ENCODE results near the gene TGIF2.
A peak's percentile ranks its signal among the peaks of the same experiment; 100 is the strongest.

TGIF2 gene

DNA sequence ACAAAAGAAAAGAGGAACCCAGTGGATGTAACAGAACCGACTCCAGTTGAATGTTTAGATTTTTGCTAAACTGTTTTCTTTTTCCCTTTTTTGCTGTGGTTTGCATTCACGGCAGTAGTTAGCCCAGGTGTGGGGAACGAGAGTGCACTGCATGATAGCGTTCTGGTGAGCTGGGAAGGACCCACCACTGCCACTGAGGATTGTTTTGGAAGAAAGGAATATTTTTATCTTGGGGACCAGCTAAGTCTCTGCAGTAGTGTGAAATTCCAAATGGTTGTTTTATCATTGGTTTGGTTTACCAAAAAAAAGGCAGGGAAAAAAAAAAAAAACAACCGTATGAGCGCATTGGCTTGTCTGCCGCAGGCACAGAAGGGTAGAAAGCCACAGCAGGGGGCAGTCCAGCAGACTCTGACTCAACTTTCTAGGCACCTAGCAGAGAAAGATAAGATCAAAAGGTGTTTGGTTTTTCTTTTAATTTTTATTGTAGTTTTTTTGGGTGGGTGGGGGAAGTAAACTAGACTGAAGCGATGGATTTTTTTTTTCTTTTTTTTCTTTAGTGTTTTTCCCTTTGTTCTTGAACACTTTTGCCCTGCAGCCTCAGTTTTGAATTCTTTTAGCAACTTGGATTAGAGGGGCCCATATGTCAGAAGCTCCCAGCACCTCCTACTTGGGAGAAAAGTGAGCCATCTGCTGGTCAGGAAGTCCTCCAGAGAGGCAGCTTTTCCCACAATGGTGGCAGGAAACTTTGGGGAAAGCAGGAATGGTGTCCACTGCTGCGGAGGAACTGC lies 18.7 kb downstream of the TGIF2 start:
- Histone ChIP-seq H3K4me1 (ENCODE audit: control extremely low read depth in 1 of 4, control insufficient read depth in 4 of 4, insufficient read depth in 4 of 4, low read length in 3 of 4) (peaks cover 4 to 13% (median 7%) of the 10 kb centered on the region in 4 experiments), H3K9me3 (ENCODE audit: control extremely low read depth in 1 of 5, control insufficient read depth in 4 of 5, insufficient read depth in 2 of 5, low read depth in 1 of 5, low read length in 4 of 5) (no peaks in the 10 kb centered on the region), H3K36me3 (ENCODE audit: control insufficient read depth in 4 of 4, insufficient read depth in 4 of 4, low read length in 3 of 4) (peaks cover 15 to 64% (median 52%) of the 10 kb centered on the region in 4 experiments), H3K4me3 (ENCODE audit: control insufficient read depth in 1 of 7, extremely low read depth in 1 of 7, insufficient read depth in 4 of 7, low read depth in 2 of 7, low read length in 6 of 7) (no peak overlapping the region), H3K27ac (ENCODE audit: insufficient read depth in 1 of 2, low read depth in 1 of 2, low read length in 2 of 2, poor library complexity in 1 of 2, severe bottlenecking in 2 of 2) (peak overlapping the region in 1 of 2 experiments; percentile 43), H3K27me3 (replicated peaks in 2 of 5; ENCODE audit: control insufficient read depth in 4 of 5, insufficient read depth in 5 of 5, low read length in 4 of 5) (no peaks in the 10 kb centered on the region)
- peak in 1 of 3 donors; percentile 34 for DNase-seq
- ChIA-PET POLR2A (interaction anchor here (1.6 kb wide), 1 partner anchor 18 kb away, joined by 5 read pairs; the partner anchor contains the start of gene TGIF2), CTCF (interaction anchor here (0.6 to 11.0 kb wide), 7 partner anchors 9 to 385 kb away, joined by 3 to 108 read pairs (median 4); partner anchors contain the start of genes RAB5IF and TGIF2)
- 92% methylated on average over 6 of the region's 9 CpGs for WGBS (ENCODE audit: insufficient coverage)

GRCh38 chr20:36593347-36593929 lies 20.0 kb downstream of the TGIF2 start:
- no peak overlapping the region for H3K4me3 ChIP-seq (ENCODE audit: control insufficient read depth in 1 of 7, extremely low read depth in 1 of 7, insufficient read depth in 4 of 7, low read depth in 2 of 7, low read length in 6 of 7)
- no peaks in the 10 kb centered on the region for H3K9me3 ChIP-seq (ENCODE audit: control extremely low read depth in 1 of 5, control insufficient read depth in 4 of 5, insufficient read depth in 2 of 5, low read depth in 1 of 5, low read length in 4 of 5)
- 90% methylated on average over 5 of the region's 5 CpGs for WGBS (ENCODE audit: insufficient coverage)
- H3K27me3 ChIP-seq (replicated peaks in 2 of 5; ENCODE audit: control insufficient read depth in 4 of 5, insufficient read depth in 5 of 5, low read length in 4 of 5), result no peaks in the 10 kb centered on the region
- H3K4me1 ChIP-seq (ENCODE audit: control extremely low read depth in 1 of 4, control insufficient read depth in 4 of 4, insufficient read depth in 4 of 4, low read length in 3 of 4), result peaks cover 4 to 13% (median 7%) of the 10 kb centered on the region in 4 experiments
- H3K36me3 ChIP-seq (ENCODE audit: control insufficient read depth in 4 of 4, insufficient read depth in 4 of 4, low read length in 3 of 4), result peaks cover 14 to 60% (median 48%) of the 10 kb centered on the region in 4 experiments
- CTCF ChIA-PET, result interaction anchor here (1.1 to 3.5 kb wide), 7 partner anchors 9 to 87 kb away, joined by 3 to 23 read pairs (median 4); partner anchors contain the start of gene RAB5IF
- peak overlapping the region; percentile 10 to 14 for H3K27ac ChIP-seq (ENCODE audit: insufficient read depth in 1 of 2, low read depth in 1 of 2, low read length in 2 of 2, poor library complexity in 1 of 2, severe bottlenecking in 2 of 2)
- DNase-seq, result no peak
- POLR2A ChIA-PET, result interaction anchor here (2.9 kb wide), 1 partner anchor 12 kb away, joined by 13 read pairs; the partner anchor contains the start of gene RAB5IF

GRCh38 chr20:36599912-36600345 lies 26.5 kb downstream of the TGIF2 start:
- no CpG with 5 or more reads among the region's 5 CpGs for WGBS (ENCODE audit: insufficient coverage)
- no peaks in the 10 kb centered on the region for H3K9me3 ChIP-seq (ENCODE audit: control extremely low read depth in 1 of 5, control insufficient read depth in 4 of 5, insufficient read depth in 2 of 5, low read depth in 1 of 5, low read length in 4 of 5)
- ChIA-PET CTCF (interaction anchor here (0.6 to 3.5 kb wide), 4 partner anchors 11 to 46 kb away, joined by 3 to 21 read pairs (median 4); no protein-coding TSS in a partner anchor), POLR2A (interaction anchor here (0.8 kb wide), 1 partner anchor 26 kb away, joined by 3 read pairs; no protein-coding TSS in a partner anchor)
- H3K27ac ChIP-seq (ENCODE audit: insufficient read depth in 1 of 2, low read depth in 1 of 2, low read length in 2 of 2, poor library complexity in 1 of 2, severe bottlenecking in 2 of 2), result peak overlapping the region in 1 of 2 experiments; percentile 31
- H3K4me1 ChIP-seq (ENCODE audit: control extremely low read depth in 1 of 4, control insufficient read depth in 4 of 4, insufficient read depth in 4 of 4, low read length in 3 of 4), result peaks cover 8 to 43% (median 24%) of the 10 kb centered on the region in 4 experiments
- H3K4me3 ChIP-seq (ENCODE audit: control insufficient read depth in 1 of 7, extremely low read depth in 1 of 7, insufficient read depth in 4 of 7, low read depth in 2 of 7, low read length in 6 of 7), result peak overlapping the region in 5 of 7 experiments; percentile 5 to 34 (median 13)
- peak; percentile 30 to 77 (median 67) for DNase-seq
- no peaks in the 10 kb centered on the region for H3K27me3 ChIP-seq (replicated peaks in 2 of 5; ENCODE audit: control insufficient read depth in 4 of 5, insufficient read depth in 5 of 5, low read length in 4 of 5)
- H3K36me3 ChIP-seq (ENCODE audit: control insufficient read depth in 4 of 4, insufficient read depth in 4 of 4, low read length in 3 of 4), result peaks cover 0 to 11% (median 2%) of the 10 kb centered on the region in 4 experiments

DNA sequence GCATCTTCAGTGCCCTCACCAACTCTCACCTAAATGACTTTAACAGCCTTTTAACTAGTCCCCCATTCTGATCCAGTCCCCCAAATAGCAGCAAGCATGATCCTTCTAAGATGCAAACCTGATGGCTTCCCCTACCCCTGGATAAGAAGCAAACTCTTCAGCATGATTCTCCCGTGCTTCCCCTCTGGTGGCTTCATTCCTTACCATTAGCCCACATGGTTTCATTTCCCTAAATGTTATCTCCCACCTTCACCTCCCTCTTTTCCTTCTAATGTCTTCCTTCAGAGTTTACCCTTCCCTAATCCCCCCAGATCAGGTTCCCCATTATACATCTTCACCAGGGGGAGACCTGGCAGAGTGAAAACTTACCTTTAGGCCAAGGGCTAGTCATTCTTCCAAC lies 28.1 kb downstream of the TGIF2 start:
- no peak overlapping the region for H3K4me3 ChIP-seq (ENCODE audit: control insufficient read depth in 1 of 7, extremely low read depth in 1 of 7, insufficient read depth in 4 of 7, low read depth in 2 of 7, low read length in 6 of 7)
- CTCF ChIA-PET, result interaction anchor here (0.6 to 1.1 kb wide), 4 partner anchors 8 to 262 kb away, joined by 3 to 5 read pairs (median 4); a partner anchor contains a TSS

GRCh38 chr20:36604952-36605398 lies 31.6 kb downstream of the TGIF2 start:
- peak overlapping the region; percentile 81 to 92 for H3K27ac ChIP-seq (ENCODE audit: insufficient read depth in 1 of 2, low read depth in 1 of 2, low read length in 2 of 2, poor library complexity in 1 of 2, severe bottlenecking in 2 of 2)
- H3K4me3 ChIP-seq (ENCODE audit: control insufficient read depth in 1 of 7, extremely low read depth in 1 of 7, insufficient read depth in 4 of 7, low read depth in 2 of 7, low read length in 6 of 7), result peak overlapping the region in 5 of 7 experiments; percentile 27 to 98 (median 96)
- peaks cover 2 to 22% (median 14%) of the 10 kb centered on the region in 4 experiments for H3K36me3 ChIP-seq (ENCODE audit: control insufficient read depth in 4 of 4, insufficient read depth in 4 of 4, low read length in 3 of 4)
- DNase-seq, result peak; percentile 69 to 85 (median 77)
- WGBS (ENCODE audit: insufficient coverage), result 26% methylated on average over 7 of the region's 15 CpGs
- ChIA-PET POLR2A (interaction anchor here (0.6 to 2.6 kb wide), 10 partner anchors 10 to 141 kb away, joined by 3 to 13 read pairs (median 4); partner anchors contain the start of genes NDRG3, SLA2 and TGIF2), CTCF (interaction anchor here (0.6 to 3.5 kb wide), 23 partner anchors 9 to 1320 kb away, joined by 3 to 33 read pairs (median 4); partner anchors contain the start of genes EIF6, NDRG3 and TGIF2)
- peaks cover 8 to 44% (median 31%) of the 10 kb centered on the region in 4 experiments for H3K4me1 ChIP-seq (ENCODE audit: control extremely low read depth in 1 of 4, control insufficient read depth in 4 of 4, insufficient read depth in 4 of 4, low read length in 3 of 4)
- H3K27me3 ChIP-seq (replicated peaks in 2 of 5; ENCODE audit: control insufficient read depth in 4 of 5, insufficient read depth in 5 of 5, low read length in 4 of 5), result no peaks in the 10 kb centered on the region
- H3K9me3 ChIP-seq (ENCODE audit: control extremely low read depth in 1 of 5, control insufficient read depth in 4 of 5, insufficient read depth in 2 of 5, low read depth in 1 of 5, low read length in 4 of 5), result no peaks in the 10 kb centered on the region

More for the DNA sequence above, 28.1 kb downstream of the TGIF2 start:
- H3K9me3 ChIP-seq (ENCODE audit: control extremely low read depth in 1 of 5, control insufficient read depth in 4 of 5, insufficient read depth in 2 of 5, low read depth in 1 of 5, low read length in 4 of 5), result no peaks in the 10 kb centered on the region
- no peaks in the 10 kb centered on the region for H3K27me3 ChIP-seq (replicated peaks in 2 of 5; ENCODE audit: control insufficient read depth in 4 of 5, insufficient read depth in 5 of 5, low read length in 4 of 5)
- no peak overlapping the region for H3K27ac ChIP-seq (ENCODE audit: insufficient read depth in 1 of 2, low read depth in 1 of 2, low read length in 2 of 2, poor library complexity in 1 of 2, severe bottlenecking in 2 of 2)
- POLR2A ChIA-PET, result no interaction called here
- DNase-seq, result no peak
- 58% methylated on average over 1 of the region's 1 CpG for WGBS (ENCODE audit: insufficient coverage)
- H3K36me3 ChIP-seq (ENCODE audit: control insufficient read depth in 4 of 4, insufficient read depth in 4 of 4, low read length in 3 of 4), result peaks cover 0 to 8% (median 2%) of the 10 kb centered on the region in 4 experiments
- H3K4me1 ChIP-seq (ENCODE audit: control extremely low read depth in 1 of 4, control insufficient read depth in 4 of 4, insufficient read depth in 4 of 4, low read length in 3 of 4), result peaks cover 5 to 38% (median 23%) of the 10 kb centered on the region in 4 experiments

GRCh38 chr20:36605399-36606157 lies 32.2 kb downstream of the TGIF2 start, which contains the start of gene RAB5IF:
Gene RAB5IF, plus strand, starts transcription at chr20:36605779. Its CDS starts 173 bp downstream, at chr20:36605952.
- H3K27ac ChIP-seq (ENCODE audit: insufficient read depth in 1 of 2, low read depth in 1 of 2, low read length in 2 of 2, poor library complexity in 1 of 2, severe bottlenecking in 2 of 2), result peak within 1 kb of the TSS; percentile 82 to 92
- CTCF ChIA-PET, result interaction anchor here (0.6 to 3.5 kb wide), 27 partner anchors 9 to 164 kb away, joined by 3 to 33 read pairs (median 4); partner anchors contain the start of genes NDRG3, SLA2 and TGIF2
- H3K4me1 ChIP-seq (ENCODE audit: control extremely low read depth in 1 of 4, control insufficient read depth in 4 of 4, insufficient read depth in 4 of 4, low read length in 3 of 4), result peaks cover 8 to 38% (median 26%) of the 10 kb centered on the region in 4 experiments
- peak; percentile 99 to 100 (median 99) for DNase-seq
- POLR2A ChIA-PET, result interaction anchor here (0.6 to 2.6 kb wide), 10 partner anchors 11 to 141 kb away, joined by 3 to 13 read pairs (median 4); partner anchors contain the start of genes NDRG3, SLA2 and TGIF2
- peaks cover 2 to 26% (median 15%) of the 10 kb centered on the region in 4 experiments for H3K36me3 ChIP-seq (ENCODE audit: control insufficient read depth in 4 of 4, insufficient read depth in 4 of 4, low read length in 3 of 4)
- no peaks in the 10 kb centered on the region for H3K27me3 ChIP-seq (replicated peaks in 2 of 5; ENCODE audit: control insufficient read depth in 4 of 5, insufficient read depth in 5 of 5, low read length in 4 of 5)
- no peaks in the 10 kb centered on the region for H3K9me3 ChIP-seq (ENCODE audit: control extremely low read depth in 1 of 5, control insufficient read depth in 4 of 5, insufficient read depth in 2 of 5, low read depth in 1 of 5, low read length in 4 of 5)
- under 1% methylated on average over 77 of the region's 90 CpGs for WGBS (ENCODE audit: insufficient coverage)
- peak within 1 kb of the TSS; percentile 81 to 99 (median 96) for H3K4me3 ChIP-seq (ENCODE audit: control insufficient read depth in 1 of 7, extremely low read depth in 1 of 7, insufficient read depth in 4 of 7, low read depth in 2 of 7, low read length in 6 of 7)

Data from common myeloid progenitor, CD34-positive (primary cell).